ENCODE data around the gene RPRML. TPM values are rescaled to one million over a fixed set of nuclear protein-coding genes. Genes with fewer than 3 reads are reported as not detected.
"Not testable (repeated sequence)": the region's sequence is repeated elsewhere in the genome, so short reads cannot be mapped to it uniquely, and the experiment has no call there.

RPRML gene
- total and polyA plus RNA-seq, 2 donors = 0.07 TPM; not detected in 1

DNA sequence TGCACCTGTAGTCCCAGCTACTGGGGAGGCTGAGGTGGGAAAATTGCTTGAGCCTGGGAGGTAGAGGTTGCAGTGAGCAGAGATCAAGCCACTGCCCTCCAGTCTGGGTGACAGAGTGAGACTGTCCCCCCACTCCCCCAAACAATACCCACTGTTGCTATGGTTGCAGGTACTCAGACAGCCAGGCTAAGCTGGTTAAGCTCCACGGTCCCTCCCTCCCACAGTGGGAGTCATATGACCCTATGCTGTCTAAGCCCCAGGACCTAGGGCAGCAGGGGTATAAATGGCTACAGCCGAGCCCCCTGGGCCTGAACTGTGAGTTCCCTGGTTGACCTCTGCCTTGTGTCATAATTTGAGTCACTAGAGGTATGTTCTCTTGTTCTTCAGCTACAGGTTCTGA lies 15.9 kb upstream of the RPRML start:
- 97% methylated on average over 2 of the region's 2 CpGs for WGBS
- Histone ChIP-seq H3K4me1 (ENCODE audit: control insufficient read depth in 2 of 2, insufficient read depth in 2 of 2, low read length in 2 of 2) (no peaks in the 10 kb centered on the region), H3K27ac (ENCODE audit: low read depth in 1 of 2, low read length in 1 of 2) (no peak overlapping the region), H3K4me3 (ENCODE audit: low read length in 2 of 2) (no peak overlapping the region), H3K27me3 (ENCODE audit: control insufficient read depth in 2 of 2, insufficient read depth in 1 of 2, low read length in 1 of 2) (no peaks in the 10 kb centered on the region), H3K9me3 (ENCODE audit: control insufficient read depth in 2 of 2, insufficient read depth in 1 of 2, low read length in 1 of 2) (no peaks in the 10 kb centered on the region), H3K36me3 (ENCODE audit: control insufficient read depth in 2 of 2, insufficient read depth in 2 of 2, low read length in 1 of 2) (no peaks in the 10 kb centered on the region)
- DNase-seq (ENCODE audit: low read depth in 6 of 9, low spot score in 9 of 9) = no peak

- no peak overlapping the region for H3K4me3 ChIP-seq (ENCODE audit: low read length in 2 of 2)
- no peaks in the 10 kb centered on the region for H3K9me3 ChIP-seq (ENCODE audit: control insufficient read depth in 2 of 2, insufficient read depth in 1 of 2, low read length in 1 of 2)
- no peak for DNase-seq (ENCODE audit: low read depth in 6 of 9, low spot score in 9 of 9)
- H3K36me3 ChIP-seq (ENCODE audit: control insufficient read depth in 2 of 2, insufficient read depth in 2 of 2, low read length in 1 of 2) = no peaks in the 10 kb centered on the region
- H3K27ac ChIP-seq (ENCODE audit: low read depth in 1 of 2, low read length in 1 of 2) = no peak overlapping the region
- no peaks in the 10 kb centered on the region for H3K4me1 ChIP-seq (ENCODE audit: control insufficient read depth in 2 of 2, insufficient read depth in 2 of 2, low read length in 2 of 2)
- no peaks in the 10 kb centered on the region for H3K27me3 ChIP-seq (ENCODE audit: control insufficient read depth in 2 of 2, insufficient read depth in 1 of 2, low read length in 1 of 2)
- 85% methylated on average over 1 of the region's 1 CpG for WGBS
These were observed 12.6 kb upstream of the RPRML start for GRCh38 chr17:46991617-46992016.

- DNase-seq (ENCODE audit: low read depth in 6 of 9, low spot score in 9 of 9) = no peak
- no peaks in the 10 kb centered on the region for H3K36me3 ChIP-seq (ENCODE audit: control insufficient read depth in 2 of 2, insufficient read depth in 2 of 2, low read length in 1 of 2)
- no peak overlapping the region for H3K4me3 ChIP-seq (ENCODE audit: low read length in 2 of 2)
- WGBS = 69% methylated on average over 11 of the region's 11 CpGs
- no peak overlapping the region for H3K27ac ChIP-seq (ENCODE audit: low read depth in 1 of 2, low read length in 1 of 2)
- no peaks in the 10 kb centered on the region for H3K9me3 ChIP-seq (ENCODE audit: control insufficient read depth in 2 of 2, insufficient read depth in 1 of 2, low read length in 1 of 2)
- no peaks in the 10 kb centered on the region for H3K4me1 ChIP-seq (ENCODE audit: control insufficient read depth in 2 of 2, insufficient read depth in 2 of 2, low read length in 2 of 2)
- no peaks in the 10 kb centered on the region for H3K27me3 ChIP-seq (ENCODE audit: control insufficient read depth in 2 of 2, insufficient read depth in 1 of 2, low read length in 1 of 2)
These were observed 10.8 kb upstream of the RPRML start for GRCh38 chr17:46989637-46990431.

- 97% methylated on average over 5 of the region's 5 CpGs for WGBS
- H3K9me3 ChIP-seq (ENCODE audit: control insufficient read depth in 2 of 2, insufficient read depth in 1 of 2, low read length in 1 of 2); H3K27ac ChIP-seq (ENCODE audit: low read depth in 1 of 2, low read length in 1 of 2); H3K4me3 ChIP-seq (ENCODE audit: low read length in 2 of 2); H3K27me3 ChIP-seq (ENCODE audit: control insufficient read depth in 2 of 2, insufficient read depth in 1 of 2, low read length in 1 of 2); H3K4me1 ChIP-seq (ENCODE audit: control insufficient read depth in 2 of 2, insufficient read depth in 2 of 2, low read length in 2 of 2); DNase-seq (ENCODE audit: low read depth in 6 of 9, low spot score in 9 of 9); H3K36me3 ChIP-seq (ENCODE audit: control insufficient read depth in 2 of 2, insufficient read depth in 2 of 2, low read length in 1 of 2): not testable (repeated sequence)
These were observed 8.9 kb upstream of the RPRML start for GRCh38 chr17:46987927-46988326.

GRCh38 chr17:46986366-46986765 lies 7.3 kb upstream of the RPRML start:
- Histone ChIP-seq H3K27me3 (ENCODE audit: control insufficient read depth in 2 of 2, insufficient read depth in 1 of 2, low read length in 1 of 2) (peaks cover 4 to 19% of the 10 kb centered on the region in 2 donors), H3K9me3 (ENCODE audit: control insufficient read depth in 2 of 2, insufficient read depth in 1 of 2, low read length in 1 of 2) (peaks cover 0 to 2% of the 10 kb centered on the region in 2 donors), H3K4me3 (ENCODE audit: low read length in 2 of 2) (no peak overlapping the region), H3K4me1 (ENCODE audit: control insufficient read depth in 2 of 2, insufficient read depth in 2 of 2, low read length in 2 of 2) (no peaks in the 10 kb centered on the region), H3K36me3 (ENCODE audit: control insufficient read depth in 2 of 2, insufficient read depth in 2 of 2, low read length in 1 of 2) (no peaks in the 10 kb centered on the region), H3K27ac (ENCODE audit: low read depth in 1 of 2, low read length in 1 of 2) (no peak overlapping the region)
- 90% methylated on average over 7 of the region's 7 CpGs for WGBS
- no peak for DNase-seq (ENCODE audit: low read depth in 6 of 9, low spot score in 9 of 9)

- no peaks in the 10 kb centered on the region for H3K36me3 ChIP-seq (ENCODE audit: control insufficient read depth in 2 of 2, insufficient read depth in 2 of 2, low read length in 1 of 2)
- no peak overlapping the region for H3K27ac ChIP-seq (ENCODE audit: low read depth in 1 of 2, low read length in 1 of 2)
- peaks cover 8 to 32% of the 10 kb centered on the region in 2 donors for H3K27me3 ChIP-seq (ENCODE audit: control insufficient read depth in 2 of 2, insufficient read depth in 1 of 2, low read length in 1 of 2)
- H3K4me1 ChIP-seq (ENCODE audit: control insufficient read depth in 2 of 2, insufficient read depth in 2 of 2, low read length in 2 of 2) = no peaks in the 10 kb centered on the region
- WGBS = 94% methylated on average over 5 of the region's 5 CpGs
- DNase-seq (ENCODE audit: low read depth in 6 of 9, low spot score in 9 of 9) = no peak
- no peak overlapping the region for H3K4me3 ChIP-seq (ENCODE audit: low read length in 2 of 2)
- peaks cover 0 to 2% of the 10 kb centered on the region in 2 donors for H3K9me3 ChIP-seq (ENCODE audit: control insufficient read depth in 2 of 2, insufficient read depth in 1 of 2, low read length in 1 of 2)
These were observed 5.8 kb upstream of the RPRML start for GRCh38 chr17:46984892-46985291.

DNA sequence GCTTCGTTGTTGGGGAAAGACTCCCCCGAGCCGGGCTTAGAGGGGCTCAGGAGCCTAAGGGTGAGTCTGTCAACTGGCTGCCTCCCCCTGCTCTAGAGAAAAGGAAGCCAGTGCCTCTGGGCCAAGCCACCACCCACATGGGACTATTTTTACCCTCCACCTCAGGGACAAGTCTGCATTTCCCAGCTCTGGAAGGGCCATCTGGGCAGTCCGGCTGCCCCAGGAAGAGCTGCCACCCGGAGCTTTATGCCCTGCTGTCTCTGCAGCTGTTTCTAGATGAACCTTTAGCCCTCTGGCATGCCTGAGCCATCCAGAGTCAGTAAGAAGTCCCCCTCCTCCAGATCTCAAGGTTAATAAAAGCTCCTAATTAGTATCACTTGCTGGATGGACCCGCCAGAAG lies 5.3 kb upstream of the RPRML start:
- no peak overlapping the region for H3K27ac ChIP-seq (ENCODE audit: low read depth in 1 of 2, low read length in 1 of 2)
- WGBS = 64% methylated on average over 6 of the region's 6 CpGs

GRCh38 chr17:46983782-46984181 lies 4.7 kb upstream of the RPRML start:
- WGBS = 76% methylated on average over 6 of the region's 6 CpGs
- Histone ChIP-seq H3K4me1 (ENCODE audit: control insufficient read depth in 2 of 2, insufficient read depth in 2 of 2, low read length in 2 of 2) (peaks cover 3 to 4% of the 10 kb centered on the region in 2 donors), H3K4me3 (ENCODE audit: low read length in 2 of 2) (no peak overlapping the region), H3K9me3 (ENCODE audit: control insufficient read depth in 2 of 2, insufficient read depth in 1 of 2, low read length in 1 of 2) (peaks cover 0 to 2% of the 10 kb centered on the region in 2 donors), H3K36me3 (ENCODE audit: control insufficient read depth in 2 of 2, insufficient read depth in 2 of 2, low read length in 1 of 2) (no peaks in the 10 kb centered on the region), H3K27ac (ENCODE audit: low read depth in 1 of 2, low read length in 1 of 2) (no peak overlapping the region), H3K27me3 (ENCODE audit: control insufficient read depth in 2 of 2, insufficient read depth in 1 of 2, low read length in 1 of 2) (peaks cover 16 to 43% of the 10 kb centered on the region in 2 donors)
- DNase-seq (ENCODE audit: low read depth in 6 of 9, low spot score in 9 of 9) = no peak

More for the DNA sequence above, 5.3 kb upstream of the RPRML start:
- no peak for DNase-seq (ENCODE audit: low read depth in 6 of 9, low spot score in 9 of 9)
- peaks cover 0 to 3% of the 10 kb centered on the region in 2 donors for H3K4me1 ChIP-seq (ENCODE audit: control insufficient read depth in 2 of 2, insufficient read depth in 2 of 2, low read length in 2 of 2)
- no peak overlapping the region for H3K4me3 ChIP-seq (ENCODE audit: low read length in 2 of 2)
- H3K27me3 ChIP-seq (ENCODE audit: control insufficient read depth in 2 of 2, insufficient read depth in 1 of 2, low read length in 1 of 2) = peaks cover 13 to 37% of the 10 kb centered on the region in 2 donors
- H3K36me3 ChIP-seq (ENCODE audit: control insufficient read depth in 2 of 2, insufficient read depth in 2 of 2, low read length in 1 of 2) = no peaks in the 10 kb centered on the region
- H3K9me3 ChIP-seq (ENCODE audit: control insufficient read depth in 2 of 2, insufficient read depth in 1 of 2, low read length in 1 of 2) = peaks cover 0 to 2% of the 10 kb centered on the region in 2 donors

DNA sequence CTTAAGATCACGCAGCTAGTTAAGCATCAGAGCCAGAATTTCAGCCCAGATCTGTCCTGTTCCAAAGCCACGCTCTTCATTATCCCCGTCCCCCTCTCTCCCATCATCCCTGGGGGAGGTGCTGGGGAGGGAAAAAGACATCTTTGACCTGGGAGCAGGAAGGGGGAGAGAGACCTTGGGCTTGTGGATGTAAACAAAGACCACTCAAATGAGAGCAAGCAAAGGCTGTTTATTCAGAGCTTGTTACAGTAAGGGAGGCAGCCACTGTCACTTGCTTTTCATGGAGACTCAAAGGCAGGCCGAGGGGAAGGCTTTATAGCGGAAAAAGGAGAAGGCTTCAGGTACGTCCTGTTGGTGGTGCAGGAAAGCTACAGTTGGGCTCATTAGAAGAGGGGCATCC lies 3.5 kb upstream of the RPRML start:
- Histone ChIP-seq H3K36me3 (ENCODE audit: control insufficient read depth in 2 of 2, insufficient read depth in 2 of 2, low read length in 1 of 2) (no peaks in the 10 kb centered on the region), H3K27me3 (ENCODE audit: control insufficient read depth in 2 of 2, insufficient read depth in 1 of 2, low read length in 1 of 2) (peaks cover 27 to 55% of the 10 kb centered on the region in 2 donors), H3K4me3 (ENCODE audit: low read length in 2 of 2) (no peak overlapping the region), H3K9me3 (ENCODE audit: control insufficient read depth in 2 of 2, insufficient read depth in 1 of 2, low read length in 1 of 2) (peaks cover 0 to 6% of the 10 kb centered on the region in 2 donors), H3K27ac (ENCODE audit: low read depth in 1 of 2, low read length in 1 of 2) (no peak overlapping the region), H3K4me1 (ENCODE audit: control insufficient read depth in 2 of 2, insufficient read depth in 2 of 2, low read length in 2 of 2) (peaks cover 4 to 6% of the 10 kb centered on the region in 2 donors)
- 95% methylated on average over 6 of the region's 6 CpGs for WGBS
- DNase-seq (ENCODE audit: low read depth in 6 of 9, low spot score in 9 of 9) = no peak
